ENCODE measurements around the gene APBA2. TPM values are rescaled to one million over a fixed set of nuclear protein-coding genes. Genes with fewer than 3 reads are reported as not detected.

The APBA2 gene
- total and polyA plus RNA-seq, 2 of the 4 experiments (the other 2 are of a cell fraction), result 21.7 to 33.0 TPM

- H3K56ac ChIP-seq (ENCODE audit: extremely low read depth, insufficient read depth, low read length), result no peak overlapping the region
- no peak overlapping the region for H3K27ac ChIP-seq (ENCODE audit: insufficient read depth, low read length)
- H4K91ac ChIP-seq (ENCODE audit: insufficient read depth, low read depth, low read length), result no peak overlapping the region
- CTCF ChIA-PET, result interaction anchor here (0.6 kb wide), 1 partner anchor 298 kb away, joined by 3 read pairs; no protein-coding TSS in a partner anchor
- no peaks in the 10 kb centered on the region for H3K36me3 ChIP-seq (ENCODE audit: control insufficient read depth, insufficient read depth, low read length)
- H3K23ac ChIP-seq (ENCODE audit: low read depth, low read length), result no peak overlapping the region
- H2BK20ac ChIP-seq (ENCODE audit: low read depth, low read length), result no peak overlapping the region
- H4K20me1 ChIP-seq (ENCODE audit: insufficient read depth, low read length), result no peaks in the 10 kb centered on the region
- no peak overlapping the region for H2AK5ac ChIP-seq (ENCODE audit: low read depth, low read length)
- H3K4me3 ChIP-seq (ENCODE audit: insufficient read depth, low read depth, low read length), result no peak overlapping the region
- H3K18ac ChIP-seq (ENCODE audit: low read depth, low read length), result no peak overlapping the region
- H2BK120ac ChIP-seq (ENCODE audit: low read depth, low read length), result no peak overlapping the region
- in situ Hi-C loops (cut with MboI; ENCODE audit: low sequenced_read_pairs) (no loop called here), intact Hi-C loops (cut with micrococcal nuclease) (loop anchor here (10.0 kb wide), 1 partner anchor 70 kb away; no protein-coding TSS in a partner anchor), dilution Hi-C loops (cut with HindIII; ENCODE audit: low sequenced_read_pairs, unreplicated experiment) (no loop called here)
- no peak overlapping the region for H2BK5ac ChIP-seq (ENCODE audit: low read depth, low read length, poor library complexity, severe bottlenecking)
- ATAC-seq (ENCODE audit: low read depth) (no peak), DNase-seq (no peak)
- peaks cover 4 to 18% of the 10 kb centered on the region in 2 experiments; a peak in 3 of 4 replicates for H3K79me1 ChIP-seq (ENCODE audit: low read depth in 1 of 2, low read length in 2 of 2)
- no peaks in the 10 kb centered on the region for H3K9me3 ChIP-seq (ENCODE audit: control insufficient read depth, insufficient read depth, low read length)
- no peak for TF ChIP-seq RAD21 (IDR thresholded peaks at IDR 0.05; ENCODE audit: low read length)
- no peak for TF ChIP-seq MAZ (IDR thresholded peaks at IDR 0.05; ENCODE audit: borderline replicate concordance, low read depth, low read length)
- TF ChIP-seq CEBPB (IDR thresholded peaks at IDR 0.05; ENCODE audit: low read depth, low read length), result no peak
- no peak for TF ChIP-seq MAFK (IDR thresholded peaks at IDR 0.05; ENCODE audit: low read depth, low read length)
- TF ChIP-seq RFX5 (IDR thresholded peaks at IDR 0.05; ENCODE audit: low read depth, low read length), result no peak
- no peak for TF ChIP-seq RCOR1 (IDR thresholded peaks at IDR 0.05; ENCODE audit: insufficient replicate concordance, low read length)
- no peak for TF ChIP-seq MXI1 (IDR thresholded peaks at IDR 0.05; ENCODE audit: borderline replicate concordance, low read depth, low read length)
- TF ChIP-seq POLR2A (IDR thresholded peaks at IDR 0.05; ENCODE audit: low read depth, low read length), result no peak
- TF ChIP-seq CHD1 (IDR thresholded peaks at IDR 0.05; ENCODE audit: low read depth, low read length), result no peak
- TF ChIP-seq NFE2L2 (IDR thresholded peaks at IDR 0.05; ENCODE audit: low read depth, low read length), result no peak
- no peak for TF ChIP-seq SMC3 (IDR thresholded peaks at IDR 0.05; ENCODE audit: low read depth, low read length)
- TF ChIP-seq CTCF (conservative IDR thresholded peaks at IDR 0.05; ENCODE audit: low read depth, low read length), result no peak
- no peak for TF ChIP-seq ELK1 (IDR thresholded peaks at IDR 0.05; ENCODE audit: borderline replicate concordance, low read depth, low read length)
- TF ChIP-seq USF2 (IDR thresholded peaks at IDR 0.05; ENCODE audit: low read depth, low read length), result no peak
- TF ChIP-seq BHLHE40 (IDR thresholded peaks at IDR 0.05; ENCODE audit: low read depth, low read length), result no peak
- no peak for TF ChIP-seq FOS (IDR thresholded peaks at IDR 0.05; ENCODE audit: low read depth, low read length)
- H4K5ac ChIP-seq (ENCODE audit: low read depth, low read length), result no peak overlapping the region
- no peak overlapping the region for H3K4ac ChIP-seq (ENCODE audit: low read depth, low read length)
- H2AFZ ChIP-seq (replicated peaks; ENCODE audit: low read length, poor library complexity), result no peak overlapping the region
- BruUV-seq (replicated peaks), result no TSS peak
- WGBS, 2 experiments (ENCODE audit: extremely low coverage in 2 of 2, insufficient read length in 1 of 2), result no CpG with 5 or more reads among the region's 1 CpG
- H3K9ac ChIP-seq (ENCODE audit: low read depth, low read length), result no peak overlapping the region
- POLR2A ChIA-PET (ENCODE audit: unreplicated experiment), result no interaction called here
- H3K4me2 ChIP-seq (ENCODE audit: low read depth, low read length), result no peak overlapping the region
- no peaks in the 10 kb centered on the region for H3K9me1 ChIP-seq (ENCODE audit: insufficient read depth, low read length)
- no peak overlapping the region for H2AK9ac ChIP-seq (replicated peaks; ENCODE audit: low read depth, low read length, poor library complexity)
- H3K27me3 ChIP-seq (ENCODE audit: control insufficient read depth, insufficient read depth, low read length), result no peaks in the 10 kb centered on the region
- H2BK15ac ChIP-seq (ENCODE audit: low read depth, low read length), result no peak overlapping the region
- no peak overlapping the region for H3K14ac ChIP-seq (replicated peaks; ENCODE audit: low read depth, low read length)
- H3K4me1 ChIP-seq (ENCODE audit: control insufficient read depth, insufficient read depth, low read length), result peaks cover 3% of the 10 kb centered on the region; the same call in 1 of the 2 replicates
- no peak overlapping the region for H4K8ac ChIP-seq (ENCODE audit: low read depth in 2 of 2, low read length in 2 of 2)
Measured at GRCh38 chr15:29014493-29014892, 128.7 kb downstream of the APBA2 start.
